Fibroblast of peridontal ligament (primary cell): ENCODE measurements around the gene NREP.

Experiments
- DNase-seq: peaks from one replicate; pipeline ENCODE4 v3.0.0-alpha.2; 2010; ENCODE audit errors: extremely low read depth

Gene NREP

DNA sequence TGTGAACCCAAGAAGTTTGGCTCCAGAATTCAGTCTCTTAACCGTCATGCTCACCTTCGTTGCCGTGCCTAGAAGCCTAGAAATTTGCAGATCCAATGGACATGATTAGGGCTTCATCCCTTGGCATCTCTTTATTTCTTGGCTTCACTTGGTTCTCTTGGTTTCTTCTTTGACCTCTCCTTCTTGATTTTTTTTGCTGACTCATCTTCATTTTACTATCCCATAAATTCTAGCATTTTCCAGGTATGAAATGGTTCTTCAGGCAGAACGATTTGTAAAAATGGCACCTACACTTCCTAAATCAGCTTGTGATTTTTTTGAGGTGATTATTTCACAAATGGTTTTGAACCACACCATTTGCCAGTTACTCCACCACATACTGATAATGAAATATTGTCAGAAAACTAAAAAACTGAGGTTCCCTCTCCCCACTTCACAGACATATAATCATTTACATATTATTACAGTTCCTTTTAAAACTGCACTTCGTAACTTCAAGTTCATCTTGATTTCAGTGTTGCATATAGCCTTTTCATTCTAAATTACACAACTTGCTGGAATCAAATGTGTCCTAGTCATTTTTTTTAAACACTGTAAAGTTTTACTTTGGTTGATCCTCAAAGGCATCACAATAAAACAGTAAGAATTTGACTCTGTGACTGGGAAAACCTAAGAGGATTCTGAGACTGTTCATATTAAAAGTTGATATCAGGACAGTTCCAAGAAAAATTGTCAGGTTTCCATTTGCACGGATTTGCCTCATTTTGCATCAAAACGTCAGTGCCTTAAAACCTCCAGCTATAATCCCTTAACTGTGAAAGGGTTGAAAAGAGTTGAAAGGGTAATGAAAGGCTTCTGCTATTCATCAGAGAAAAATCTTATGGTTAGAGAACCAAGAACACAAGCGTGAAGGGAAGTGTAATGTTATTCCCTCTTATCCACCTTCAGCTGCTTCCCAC is 8.9 kb upstream of the NREP start:
- DNase-seq: no peak

DNA sequence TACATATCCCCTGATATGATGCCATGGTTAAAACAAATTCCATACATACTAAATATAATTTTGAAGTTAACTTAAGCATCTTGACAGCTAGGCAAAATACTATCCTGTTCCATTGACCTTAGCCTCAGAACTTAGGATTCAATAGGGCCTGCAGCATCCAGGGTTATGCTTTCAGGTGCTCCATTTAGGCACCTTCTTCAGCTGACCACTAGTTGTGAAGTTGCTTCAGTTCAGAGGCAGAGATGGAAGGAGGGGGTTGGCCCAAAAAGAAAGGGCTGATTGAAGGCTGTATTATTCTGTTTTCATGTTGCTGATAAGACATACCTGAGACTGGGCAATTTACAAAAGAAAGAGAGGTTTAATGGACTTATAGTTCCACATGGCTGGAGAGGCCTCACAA is 7.0 kb upstream of the NREP start:
- DNase-seq: no peak

DNA sequence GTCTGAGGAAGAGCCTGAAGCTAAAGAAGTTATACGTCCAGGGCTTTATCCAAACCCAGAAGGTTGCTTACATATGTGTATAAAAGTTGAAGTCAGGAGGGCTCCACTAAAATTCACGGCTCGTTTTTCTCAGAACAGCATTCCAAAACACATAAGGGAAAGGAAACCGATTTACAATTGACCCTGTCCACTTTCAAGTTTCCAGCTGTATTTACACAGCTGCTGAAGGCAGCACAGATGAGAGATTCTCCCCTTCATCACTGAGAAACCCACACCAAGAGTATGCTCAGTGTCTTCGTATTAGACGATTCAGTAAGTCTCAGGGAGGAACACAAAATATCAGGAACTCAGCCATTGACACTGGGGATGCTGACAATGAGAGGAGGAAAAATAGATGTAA is 5.9 kb upstream of the NREP start:
- DNase-seq: peak; percentile 36

DNA sequence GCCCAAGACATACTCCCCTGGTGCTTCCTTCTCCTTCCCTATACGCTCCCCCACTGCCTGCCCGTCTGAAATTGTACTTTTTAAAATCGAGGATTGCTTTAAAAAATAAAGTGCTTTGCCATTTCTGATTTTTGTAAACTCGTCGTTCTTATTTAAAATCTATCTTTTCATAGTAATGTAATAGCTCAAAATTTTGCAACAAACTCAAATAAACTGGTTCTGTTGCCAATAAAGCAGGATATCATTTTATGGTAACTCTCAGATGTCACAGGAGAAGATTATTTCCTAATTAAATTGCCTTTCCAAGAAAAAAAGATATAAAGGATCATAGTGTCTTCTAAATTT is 1.3 kb upstream of the NREP start:
- no peak for DNase-seq

DNA sequence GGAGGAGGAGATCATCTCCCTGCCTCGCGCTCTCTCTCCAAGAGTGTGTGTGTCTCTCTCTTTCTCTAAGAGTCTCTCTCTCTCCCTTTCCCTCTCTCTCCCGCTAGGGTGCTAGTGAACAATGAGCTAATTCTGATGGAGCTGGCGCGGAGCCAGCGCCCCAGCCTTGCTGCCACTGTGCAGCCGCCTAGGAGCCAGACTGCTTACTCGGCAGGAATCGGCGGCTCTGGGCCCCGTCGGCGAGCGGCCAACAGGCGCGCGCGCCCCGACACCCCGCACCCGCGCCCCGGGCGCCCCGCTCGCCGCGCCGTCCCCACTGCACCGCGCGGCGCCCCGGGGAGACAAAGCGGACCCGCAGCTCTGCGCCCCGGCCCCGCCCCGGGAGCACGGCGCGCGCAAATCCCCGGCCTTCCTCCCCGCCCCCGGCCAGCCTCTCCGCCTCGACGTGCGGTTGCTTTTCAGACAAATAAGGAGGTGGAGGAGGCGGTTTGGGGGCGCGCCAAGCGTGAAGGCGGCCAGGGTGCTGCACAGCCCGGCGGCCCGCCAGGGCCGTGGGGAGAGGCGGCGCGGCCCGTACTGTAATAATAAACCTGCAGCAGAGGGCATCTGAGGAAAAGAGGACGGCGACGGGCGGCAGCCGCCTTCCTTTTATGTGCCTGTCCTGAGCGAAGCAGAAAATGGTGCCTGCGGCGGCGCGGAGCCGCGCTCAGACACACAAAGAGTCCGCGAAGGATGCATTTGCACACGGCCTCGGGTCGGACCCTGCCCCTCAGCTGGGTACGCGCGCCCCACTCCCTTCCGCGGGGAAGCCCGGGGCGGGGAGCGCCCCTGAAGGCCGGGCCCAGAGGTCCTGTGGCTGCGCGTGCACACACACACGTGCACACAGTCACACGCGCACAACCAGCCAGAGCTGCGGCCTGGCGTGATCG is 625 bp upstream of the NREP start:
- peak; percentile 95 for DNase-seq

DNA sequence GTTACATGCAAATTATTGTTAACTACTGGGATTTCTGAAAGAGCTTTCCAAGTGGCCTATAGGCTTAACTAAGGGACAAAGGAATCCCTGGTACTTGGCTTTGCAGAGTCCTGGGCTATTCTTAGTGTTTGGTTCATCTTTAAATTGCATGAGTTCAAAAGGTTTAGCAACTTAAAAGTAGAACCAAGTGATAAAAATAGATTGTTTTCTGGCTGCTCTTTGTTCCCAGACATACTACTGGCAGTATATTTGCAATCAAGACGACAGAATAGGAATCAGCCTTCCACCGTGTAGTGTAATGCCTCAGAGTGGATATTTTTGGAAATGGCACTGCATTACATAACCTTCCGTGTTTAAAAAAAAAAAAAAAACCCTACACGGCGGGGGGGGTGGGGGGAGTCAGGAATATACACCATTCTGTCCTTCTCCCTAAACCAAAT is 1.0 kb downstream of the NREP start:
- DNase-seq: peak; percentile 82

DNA sequence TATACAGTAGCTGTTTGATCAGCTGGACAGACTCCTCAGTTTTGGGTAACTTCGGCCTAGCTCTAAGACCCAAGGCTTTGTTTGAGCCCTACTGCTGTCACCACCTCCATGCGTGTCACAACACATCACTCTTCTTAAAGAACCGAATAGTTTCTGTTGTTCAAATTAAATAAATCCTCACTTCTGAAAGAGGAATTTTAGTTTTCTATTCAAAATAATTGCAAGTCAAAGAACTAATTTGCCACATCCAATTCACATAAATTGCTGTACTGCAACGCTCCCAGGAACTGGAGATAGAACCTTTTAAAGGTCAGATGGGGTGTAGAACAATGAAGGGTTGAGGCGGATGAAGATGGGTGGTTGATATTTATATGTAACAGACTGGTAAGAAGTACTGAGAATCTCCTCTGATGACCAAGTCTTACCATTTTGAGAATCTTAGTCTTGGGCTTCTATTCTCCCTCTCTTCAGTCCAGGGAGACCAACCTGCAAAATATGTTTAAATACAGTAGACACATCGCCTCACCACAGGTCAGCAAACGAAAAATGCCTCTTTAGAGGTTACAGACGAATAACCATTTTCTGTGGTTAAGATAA is 1.6 kb downstream of the NREP start:
- no peak for DNase-seq

DNA sequence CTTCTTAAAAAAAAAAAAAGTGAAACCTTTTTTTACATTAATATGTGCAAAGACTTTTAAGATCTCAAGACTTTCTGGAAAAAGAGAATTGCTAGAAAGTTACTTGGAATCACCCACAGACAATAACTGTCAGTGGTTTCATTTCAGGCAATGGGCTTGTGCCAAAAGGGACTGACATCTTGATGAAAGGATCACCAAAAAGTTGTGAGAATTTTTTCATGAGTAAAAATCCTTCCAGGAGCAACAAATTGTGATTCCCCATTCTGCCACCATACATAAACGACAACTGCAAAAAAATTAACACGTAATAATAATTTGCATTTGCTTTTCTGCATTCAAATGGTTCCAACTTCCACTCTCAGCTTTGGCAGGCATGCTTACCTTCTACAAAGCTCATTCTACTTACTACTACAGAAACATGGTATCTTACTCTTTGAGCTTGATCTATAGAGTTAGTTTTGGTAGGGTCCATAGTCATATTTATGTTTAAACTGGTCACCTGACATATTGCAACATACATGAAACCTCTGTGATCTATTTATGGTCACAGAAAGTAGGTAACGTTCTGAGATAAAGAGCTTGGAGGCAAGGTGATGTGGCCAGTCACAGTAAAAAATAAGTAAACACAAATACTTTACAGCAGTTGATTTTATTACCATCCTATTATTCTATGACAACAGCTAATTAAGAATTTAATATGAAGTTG is 3.0 kb downstream of the NREP start:
- DNase-seq: no peak

DNA sequence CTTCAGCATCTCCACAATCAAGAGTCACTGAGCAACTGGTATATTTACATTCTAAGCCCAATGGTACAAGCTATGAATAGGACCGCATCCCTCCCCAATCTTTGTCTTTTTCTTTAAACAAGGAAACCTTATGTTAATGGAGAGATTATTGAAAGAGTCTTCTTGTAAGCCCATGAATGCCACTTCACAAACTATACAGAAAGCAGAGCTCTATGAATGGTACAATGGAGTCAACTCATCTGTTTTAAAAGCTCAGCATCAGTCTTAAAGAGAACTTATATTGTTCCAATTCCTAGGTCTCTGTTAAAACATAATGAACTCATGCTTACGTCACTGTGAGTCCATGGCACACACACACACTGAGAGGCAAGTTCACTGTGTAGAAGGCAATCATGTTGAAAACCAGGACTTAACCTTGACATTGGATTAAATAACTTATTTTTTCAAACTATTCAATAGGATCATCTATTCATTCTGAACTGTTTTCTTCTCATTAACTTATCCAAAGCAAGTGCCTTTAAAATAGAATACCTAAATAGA is 4.5 kb downstream of the NREP start:
- no peak for DNase-seq

DNA sequence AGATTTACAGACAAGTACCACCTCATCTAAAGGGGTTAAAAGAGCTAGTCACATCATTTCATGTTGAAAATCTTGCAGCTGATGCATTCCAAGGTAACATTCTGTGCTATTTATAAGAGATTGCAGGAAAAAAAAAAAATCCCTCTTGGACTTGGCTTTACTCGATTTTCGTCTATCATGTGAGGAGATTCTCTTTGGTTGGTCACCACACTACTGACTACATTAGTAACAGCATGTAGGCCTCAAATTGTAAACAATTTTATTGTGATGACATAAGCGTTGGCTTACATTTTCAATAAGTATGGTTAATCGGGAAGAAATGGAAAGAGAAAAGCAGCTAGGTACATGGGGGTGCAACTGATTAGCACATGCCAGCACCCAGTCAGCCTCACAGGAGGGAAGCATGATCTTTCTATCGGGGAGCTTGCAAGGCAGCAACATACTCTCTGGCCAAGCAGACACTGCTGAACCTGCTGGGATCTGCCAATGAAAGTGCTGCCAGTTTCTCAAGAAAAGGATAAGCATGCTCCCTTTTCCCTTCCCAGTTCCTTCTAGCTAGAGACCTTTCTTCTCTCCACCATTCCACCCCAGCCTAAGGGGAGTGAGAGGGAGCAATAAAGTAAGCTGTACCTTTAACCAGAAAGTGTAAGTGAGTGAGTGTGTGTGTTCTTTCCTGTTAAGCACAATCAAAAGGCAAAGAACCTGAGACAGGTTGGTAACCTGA is 7.5 kb downstream of the NREP start:
- no peak for DNase-seq

DNA sequence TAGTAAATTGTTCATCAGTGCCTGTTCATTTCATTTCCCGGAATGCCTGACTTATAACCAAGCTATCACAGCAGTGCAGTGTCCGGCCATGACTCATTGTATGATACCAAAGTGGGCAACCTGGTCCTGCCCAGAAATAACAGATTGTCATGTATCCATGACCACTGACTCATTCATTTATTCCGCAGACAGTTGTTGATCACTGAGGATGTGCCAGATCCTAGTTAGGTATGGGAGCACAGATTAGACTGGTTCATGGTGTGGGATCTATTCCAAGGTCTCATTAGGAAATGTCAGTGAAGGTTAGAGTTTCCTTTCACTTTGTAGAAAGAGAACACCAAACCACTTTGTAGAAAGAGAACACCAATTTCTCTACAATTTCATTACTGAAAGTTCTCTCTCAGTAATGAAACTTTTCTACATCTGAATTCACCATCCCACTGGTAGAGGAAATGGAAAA is 8.7 kb downstream of the NREP start:
- DNase-seq: peak; percentile 95

DNA sequence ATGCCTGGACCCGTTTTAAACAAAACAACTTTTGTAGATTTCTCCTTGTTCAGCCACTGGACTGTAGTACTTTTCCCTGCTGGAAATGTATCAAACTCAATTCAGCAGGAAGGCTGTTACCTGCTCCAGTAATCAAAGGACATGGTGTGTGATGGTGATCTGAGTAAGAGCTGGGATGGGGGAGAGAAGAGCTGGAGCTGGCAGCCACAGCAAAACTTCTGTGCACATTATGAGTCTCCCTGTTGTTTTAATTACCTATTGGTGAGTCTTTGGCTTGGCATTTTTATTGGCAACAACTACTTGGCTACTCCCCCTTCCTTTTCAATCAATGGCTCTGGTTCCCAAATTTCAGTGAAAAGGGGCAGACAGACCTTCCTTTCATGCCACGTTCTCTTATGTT is 9.7 kb downstream of the NREP start:
- peak; percentile 34 for DNase-seq

DNA sequence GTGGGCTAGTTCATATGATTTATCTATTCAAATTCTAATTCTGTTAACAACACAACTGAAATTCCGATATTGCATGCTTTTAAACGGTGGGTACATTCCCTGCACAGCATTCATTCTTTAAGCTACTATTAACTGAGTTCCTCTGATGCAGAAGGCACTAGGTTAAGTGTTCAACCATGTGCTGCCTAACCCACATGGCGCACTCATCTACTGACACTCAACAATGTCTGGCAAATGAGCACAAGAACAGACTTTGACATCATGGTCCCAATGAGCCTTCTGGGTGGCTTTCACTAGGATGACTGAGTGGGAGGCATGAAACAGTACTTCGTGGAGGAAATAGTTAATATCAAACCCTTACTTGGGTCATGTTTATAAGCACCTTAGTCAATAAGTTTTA is 10.2 kb downstream of the NREP start:
- no peak for DNase-seq

DNA sequence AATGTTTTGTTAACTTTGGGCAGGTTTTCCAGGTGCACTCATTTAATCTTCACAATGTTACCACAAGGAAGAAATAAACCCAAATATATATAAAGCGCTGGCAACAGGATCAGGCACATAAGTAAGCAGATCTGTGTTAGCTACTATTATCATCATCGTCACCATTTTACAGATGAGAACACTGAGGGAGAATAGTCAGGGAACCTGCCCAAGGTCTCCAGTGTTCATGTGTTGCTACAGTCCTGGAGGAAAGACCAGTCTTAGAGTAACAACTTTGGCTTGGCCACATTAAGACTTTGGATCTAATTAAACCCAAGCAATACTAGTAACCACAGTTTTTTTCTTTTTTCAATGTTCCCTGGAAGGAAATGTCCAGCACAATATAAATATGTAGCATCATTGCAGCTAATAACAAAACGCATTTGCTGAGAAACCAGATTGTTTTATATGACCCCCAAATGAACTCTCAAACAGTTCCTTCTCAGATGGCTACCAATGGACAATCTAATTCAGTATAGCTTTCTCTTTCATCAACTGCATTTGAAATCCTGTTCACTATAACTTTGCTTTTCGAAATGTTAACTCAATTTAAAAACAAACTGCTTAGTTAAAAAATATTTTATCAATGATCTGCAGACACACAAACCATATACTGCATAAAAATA is 11.8 kb downstream of the NREP start:
- DNase-seq: no peak

DNA sequence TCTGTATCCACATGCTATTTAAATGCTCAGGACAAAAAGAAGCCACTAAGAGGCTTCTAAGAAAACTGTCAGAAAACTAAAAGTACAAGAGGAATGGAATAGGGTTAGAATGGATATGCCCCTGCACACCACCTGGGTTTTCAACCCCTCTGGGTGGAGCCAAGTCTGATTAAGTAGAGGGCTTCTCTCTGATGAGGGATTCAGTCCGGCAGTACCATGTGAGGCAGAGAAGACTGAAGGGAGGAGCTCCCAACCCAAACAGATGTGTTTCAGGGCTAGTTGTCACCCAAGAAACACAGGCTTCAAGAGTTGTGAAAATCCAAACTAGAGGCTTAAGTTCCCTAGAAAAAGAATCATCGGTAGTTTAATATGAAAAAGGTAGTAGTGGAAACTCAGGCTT is 12.5 kb downstream of the NREP start:
- no peak for DNase-seq

DNA sequence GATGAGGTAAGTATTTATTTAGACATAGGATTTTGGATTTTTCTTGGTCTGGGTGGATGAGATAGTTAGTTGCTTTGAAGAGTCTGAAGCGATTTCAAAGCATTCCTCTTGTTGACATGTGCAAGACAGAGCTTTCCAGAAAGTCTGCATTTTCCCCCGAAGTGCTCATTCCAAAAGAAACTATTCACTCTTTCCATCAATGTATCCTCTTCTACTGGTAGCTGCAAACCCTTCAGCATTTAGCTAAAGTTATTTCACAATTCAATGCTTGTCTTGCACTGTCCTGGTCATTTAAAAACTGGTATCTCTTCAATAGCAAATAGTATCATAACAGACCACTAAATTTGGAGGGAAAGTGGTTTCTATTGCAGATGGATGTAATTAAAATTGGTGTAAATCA is 13.0 kb downstream of the NREP start:
- DNase-seq: peak; percentile 66

DNA sequence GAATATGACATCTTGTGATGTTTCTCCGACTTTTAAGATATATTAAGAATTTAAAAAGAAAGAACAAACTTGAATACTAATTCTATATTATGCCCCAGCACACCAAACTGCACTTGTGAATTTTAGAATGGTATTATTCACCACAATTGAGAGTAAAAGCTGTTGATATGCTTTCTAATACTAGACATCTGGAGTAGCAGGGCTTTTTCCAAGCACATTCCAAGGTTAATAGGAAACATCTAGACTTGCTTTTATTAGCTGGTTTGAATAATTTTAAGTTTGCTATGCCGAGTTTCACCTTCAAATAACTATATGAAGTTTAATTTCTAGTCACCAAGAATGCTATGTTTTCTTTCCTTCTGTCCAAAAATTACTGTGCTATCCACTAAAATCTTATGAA is 13.5 kb downstream of the NREP start:
- peak; percentile 22 for DNase-seq

DNA sequence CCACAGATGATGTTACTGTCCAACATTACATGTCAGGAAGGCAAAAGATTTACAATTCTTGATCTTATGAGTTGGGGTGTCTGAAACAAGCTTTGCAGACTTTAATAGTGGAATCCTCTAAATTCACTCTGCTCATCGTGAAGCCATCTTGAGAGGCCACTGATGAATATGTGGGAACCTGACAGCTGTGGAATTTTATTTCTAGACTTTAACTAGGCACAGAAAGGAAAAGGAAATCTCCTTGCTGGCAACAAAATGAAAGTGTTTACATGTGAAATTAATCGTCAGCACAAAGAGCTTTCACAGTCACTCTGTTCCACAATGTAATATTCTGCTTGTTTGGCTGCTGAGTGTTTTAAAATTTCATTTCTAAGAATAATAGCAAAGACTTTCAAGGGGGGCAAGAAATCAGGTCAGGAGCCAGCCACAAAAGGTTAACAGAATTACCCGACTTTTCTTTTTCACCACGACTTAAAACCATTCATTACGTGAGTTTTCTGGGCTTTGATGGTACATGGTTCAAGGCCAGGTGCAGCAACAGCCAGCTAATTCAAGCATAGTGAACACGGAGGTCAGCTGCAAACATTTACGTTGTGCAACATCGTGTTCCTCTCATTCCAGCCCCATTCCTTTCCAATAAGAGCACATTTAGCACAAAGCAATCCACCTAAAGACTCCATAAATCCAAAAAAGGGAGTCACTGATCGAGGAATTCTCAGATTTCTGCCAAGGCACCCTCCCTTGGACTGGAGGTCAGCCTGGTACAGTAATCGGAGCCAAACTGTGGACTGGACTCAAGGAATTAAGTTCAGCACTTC is 14.6 kb downstream of the NREP start:
- DNase-seq: peak; percentile 93

DNA sequence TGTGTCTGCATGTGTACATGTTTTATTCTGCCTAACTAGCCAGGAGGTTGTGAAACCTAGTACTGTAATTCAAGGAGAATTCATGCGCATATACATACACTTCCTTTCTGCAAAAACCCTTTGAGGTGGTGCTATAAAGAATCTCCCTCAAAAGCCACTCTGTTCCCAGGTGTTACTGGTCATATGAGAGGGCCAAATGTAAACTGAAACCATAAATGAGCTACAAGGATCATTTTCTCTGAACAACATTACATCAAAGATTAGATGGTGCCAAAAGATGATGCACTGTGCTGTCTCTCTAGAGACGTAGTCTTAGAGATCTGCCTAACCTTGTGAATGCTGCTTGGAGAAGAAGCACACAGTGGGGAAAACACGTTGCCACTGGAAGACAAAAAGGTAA is 15.7 kb downstream of the NREP start:
- DNase-seq: peak; percentile 18
